SK-MEL-5 (cell line): ENCODE data around the gene HMGA1. TPM values are rescaled to one million over a fixed set of nuclear protein-coding genes. Genes with fewer than 3 reads are reported as not detected.

ENCODE experiments used
- DNase-seq: peaks from one replicate; pipeline ENCODE4 v3.0.0-alpha.2; 2016; ENCODE audit warnings: low read depth, low spot score
- in situ Hi-C: cut with HindIII; loops from 2 replicates; pipeline ENCODE4 v1.10.0; 2016; ENCODE audit warnings: low sequenced_read_pairs, high pct_unique_total_duplicates, low pct_unique_long_range_greater_than_20kb
- polyA plus RNA-seq, 2 experiments: library from polyadenylated mRNA; depleted of rRNA; stranded (reverse); fragments of >200 nt; gene quantifications; 2 replicates each; pipeline ENCODE4 v1.2.3, GENCODE V29; 2015
- total RNA-seq: library from RNA; depleted of rRNA; stranded (reverse); fragments of >200 nt; shearing (Covaris generic); gene quantifications from 2 replicates; pipeline ENCODE4 v1.2.3, GENCODE V29; 2014; rRNA removed

Gene HMGA1, protein sequence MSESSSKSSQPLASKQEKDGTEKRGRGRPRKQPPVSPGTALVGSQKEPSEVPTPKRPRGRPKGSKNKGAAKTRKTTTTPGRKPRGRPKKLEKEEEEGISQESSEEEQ
- 129 and 131 TPM in 2 replicates for total RNA-seq
- 247 and 259 TPM in 2 replicates for polyA plus RNA-seq (2015; cell fraction: cytosol; rRNA removed)
- 74.9 and 91.1 TPM in 2 replicates for polyA plus RNA-seq (2015; cell fraction: nucleus; rRNA removed)

DNA sequence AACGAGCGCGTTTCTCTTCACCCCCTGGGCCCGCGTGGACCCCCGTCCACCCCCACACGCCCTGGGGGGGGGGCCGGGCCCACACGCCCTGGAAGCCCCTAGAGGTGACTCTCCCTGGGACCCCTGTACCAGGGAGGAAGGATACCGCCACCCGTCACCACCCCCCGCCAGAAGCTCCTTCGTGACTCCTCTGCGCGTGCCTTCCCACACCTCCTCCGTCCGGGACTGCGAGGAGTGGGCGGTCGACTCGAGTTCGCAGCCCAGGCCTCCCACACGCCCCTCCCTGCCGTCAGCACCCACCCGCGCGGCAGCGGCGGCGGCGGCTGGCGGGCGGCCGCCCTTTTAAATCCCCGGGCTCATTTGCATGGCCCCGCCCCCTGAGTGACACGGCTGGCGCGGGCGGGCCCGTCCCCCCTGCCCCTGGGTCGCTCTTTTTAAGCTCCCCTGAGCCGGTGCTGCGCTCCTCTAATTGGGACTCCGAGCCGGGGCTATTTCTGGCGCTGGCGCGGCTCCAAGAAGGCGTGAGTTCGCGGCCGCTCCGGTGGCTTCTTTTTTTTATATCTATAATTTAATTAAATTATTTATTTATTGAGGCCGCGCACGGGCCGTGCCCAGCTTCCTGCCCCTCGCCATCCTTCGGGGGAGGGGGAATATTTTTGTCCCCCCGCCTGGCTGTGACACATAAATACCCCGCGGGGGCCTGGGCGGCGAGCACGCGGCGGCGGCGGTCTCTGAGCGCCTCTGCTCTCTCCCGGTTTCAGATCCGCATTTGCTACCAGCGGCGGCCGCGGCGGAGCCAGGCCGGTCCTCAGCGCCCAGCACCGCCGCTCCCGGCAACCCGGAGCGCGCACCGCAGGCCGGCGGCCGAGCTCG is at the start of gene HMGA1:
TSS of gene HMGA1 (plus strand) at position 431 of the 873 bp plus-strand sequence. CDS start 3,908 bp downstream, outside the sequence.
- peak; percentile 77 for DNase-seq
- in situ Hi-C loops: no loop called here

DNA sequence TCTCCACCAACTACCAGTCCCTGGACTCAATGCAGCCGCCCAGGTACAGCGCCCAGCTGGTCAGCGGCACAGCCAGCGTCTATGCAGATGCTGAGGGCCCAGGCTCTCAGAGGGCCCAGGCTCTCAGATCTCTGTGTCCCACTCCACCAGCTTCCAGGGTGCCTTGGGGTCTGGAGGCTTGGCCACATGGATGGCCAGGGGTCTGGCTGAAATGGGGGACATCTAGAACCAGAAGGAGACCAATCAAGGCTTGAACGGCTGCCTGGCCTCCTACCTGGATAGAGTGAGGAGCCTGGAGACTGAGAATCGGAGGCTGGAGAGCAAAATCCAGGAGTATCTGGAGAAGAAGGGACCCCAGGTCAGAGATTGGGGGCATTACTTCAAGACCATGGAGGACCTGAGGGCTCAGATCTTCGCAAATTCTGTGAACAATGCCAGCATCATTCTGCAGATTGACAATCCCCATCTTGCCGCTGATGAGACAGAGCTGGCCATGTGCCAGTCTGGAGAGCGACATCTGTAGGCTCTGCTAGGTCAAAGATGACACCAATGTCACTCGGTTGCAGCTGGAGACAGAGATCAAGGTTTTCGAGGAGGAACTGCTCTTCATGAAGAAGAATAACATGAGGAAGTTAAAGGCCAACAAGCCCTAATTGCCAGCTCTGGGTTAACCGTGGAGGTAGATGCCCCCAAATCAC is 46.7 kb upstream of the HMGA1 start:
- in situ Hi-C loops: no loop called here
- DNase-seq: no peak

GRCh38 chr6:34190504-34191122 is 46.1 kb upstream of the HMGA1 start:
- in situ Hi-C loops: no loop called here
- DNase-seq: peak; percentile 36

DNA sequence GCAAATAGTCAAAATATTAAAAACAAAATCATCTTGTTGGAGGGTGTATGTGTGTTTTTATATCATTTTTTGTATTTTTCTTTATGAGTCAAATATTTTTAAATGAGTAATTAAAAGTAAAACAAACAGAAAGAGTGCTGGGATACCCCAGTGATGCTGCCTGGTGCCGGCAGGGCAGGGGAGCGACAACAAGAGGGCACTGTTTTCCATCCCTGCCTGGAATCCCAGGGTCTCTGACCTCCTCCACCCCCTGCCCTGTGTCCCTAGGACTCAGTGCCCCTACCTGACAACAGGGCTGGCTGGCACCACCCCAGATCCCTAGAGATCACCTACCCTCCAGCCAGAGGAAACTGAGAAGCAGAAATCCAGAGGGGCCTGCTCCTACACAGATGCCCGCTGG is 41.9 kb upstream of the HMGA1 start:
- DNase-seq: no peak
- in situ Hi-C loops: no loop called here

DNA sequence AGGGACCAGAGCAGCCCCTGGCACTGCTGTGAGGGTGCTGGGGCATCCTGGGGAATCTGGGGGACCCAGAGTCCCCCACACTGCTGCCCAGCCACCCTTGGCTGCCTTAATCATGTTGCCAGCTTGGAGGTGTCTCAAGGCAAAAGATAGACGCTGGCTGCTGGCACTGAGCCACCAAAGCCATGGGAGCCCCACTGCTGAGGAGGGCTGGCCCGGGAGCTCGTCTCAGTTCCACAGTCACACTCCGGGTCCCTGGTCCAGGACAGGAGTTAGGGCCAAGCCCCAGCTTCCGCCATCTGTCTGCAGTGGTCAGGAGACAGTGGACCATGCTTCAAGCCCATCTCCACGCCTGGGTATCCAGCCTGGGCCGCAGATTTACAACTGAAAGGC is 41.0 kb upstream of the HMGA1 start:
- DNase-seq: no peak
- in situ Hi-C loops: no loop called here

DNA sequence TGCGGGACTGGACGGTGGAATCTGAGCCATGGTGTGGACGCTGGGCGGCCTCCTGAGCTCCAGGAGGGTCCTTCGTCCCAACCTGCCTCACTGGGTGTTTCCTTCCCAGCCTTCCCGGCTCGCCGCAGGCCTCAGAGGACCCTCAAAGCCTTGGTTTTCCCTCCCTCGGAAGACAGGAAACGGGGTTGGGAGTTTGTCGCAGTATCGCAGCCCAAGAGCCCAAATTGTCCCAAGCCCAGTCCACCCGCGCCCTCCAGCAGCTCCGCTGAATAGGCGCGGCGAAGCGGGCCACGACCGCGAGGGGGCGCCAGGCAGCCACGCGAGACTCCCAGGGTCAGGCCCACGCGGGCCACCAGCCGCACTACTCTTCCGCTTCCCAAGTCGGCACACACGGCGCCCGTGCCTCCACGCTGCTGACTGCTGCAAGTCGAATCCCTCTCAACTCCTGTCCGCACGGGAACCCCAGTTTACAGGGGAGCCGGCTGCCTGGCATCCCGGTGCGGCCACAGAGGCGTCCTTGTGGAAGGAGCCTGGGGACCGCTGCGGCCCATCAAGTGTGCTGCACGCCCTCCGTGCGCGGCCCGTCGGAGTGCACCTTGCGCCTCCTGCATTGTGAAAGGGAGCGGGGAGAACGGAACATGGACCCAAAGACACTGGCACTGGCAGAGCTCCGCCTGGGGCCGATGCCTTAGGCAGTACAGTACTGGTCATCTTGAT is 40.4 kb upstream of the HMGA1 start:
- DNase-seq: peak; percentile 68
- in situ Hi-C loops: no loop called here

- in situ Hi-C loops: no loop called here
- no peak for DNase-seq
These were observed 39.9 kb upstream of the HMGA1 start for GRCh38 chr6:34196833-34197195.

- in situ Hi-C loops: no loop called here
- peak; percentile 46 for DNase-seq
These were observed 36.2 kb upstream of the HMGA1 start for GRCh38 chr6:34200340-34200971.

- in situ Hi-C loops: no loop called here
- no peak for DNase-seq
These were observed 35.1 kb upstream of the HMGA1 start for GRCh38 chr6:34201455-34202107.

GRCh38 chr6:34202329-34203201 is 34.1 kb upstream of the HMGA1 start:
- in situ Hi-C loops: no loop called here
- DNase-seq: peak; percentile 43

DNA sequence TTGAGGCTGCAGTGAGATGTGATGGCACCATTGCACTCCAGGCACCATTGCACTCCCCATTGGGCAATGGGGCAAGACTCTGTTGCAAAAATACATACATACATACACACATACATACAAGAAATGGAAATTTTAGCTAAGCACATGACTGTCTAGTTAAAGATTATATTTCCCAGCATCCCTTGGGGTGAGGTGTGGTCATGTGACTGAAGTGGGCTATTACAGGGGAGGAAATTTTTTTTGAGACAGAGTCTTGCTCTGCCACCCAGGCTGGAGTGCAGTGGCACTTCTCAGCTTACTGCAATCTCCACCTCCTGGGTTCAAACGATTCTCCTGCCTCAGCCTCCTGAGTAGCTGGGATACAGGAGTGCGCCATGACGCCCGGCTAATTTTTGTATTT is 32.0 kb upstream of the HMGA1 start:
- in situ Hi-C loops: no loop called here
- no peak for DNase-seq

- DNase-seq: no peak
- in situ Hi-C loops: no loop called here
These were observed 31.2 kb upstream of the HMGA1 start for GRCh38 chr6:34205466-34205865.

- DNase-seq: no peak
- in situ Hi-C loops: no loop called here
These were observed 30.8 kb upstream of the HMGA1 start for GRCh38 chr6:34205916-34206315.

DNA sequence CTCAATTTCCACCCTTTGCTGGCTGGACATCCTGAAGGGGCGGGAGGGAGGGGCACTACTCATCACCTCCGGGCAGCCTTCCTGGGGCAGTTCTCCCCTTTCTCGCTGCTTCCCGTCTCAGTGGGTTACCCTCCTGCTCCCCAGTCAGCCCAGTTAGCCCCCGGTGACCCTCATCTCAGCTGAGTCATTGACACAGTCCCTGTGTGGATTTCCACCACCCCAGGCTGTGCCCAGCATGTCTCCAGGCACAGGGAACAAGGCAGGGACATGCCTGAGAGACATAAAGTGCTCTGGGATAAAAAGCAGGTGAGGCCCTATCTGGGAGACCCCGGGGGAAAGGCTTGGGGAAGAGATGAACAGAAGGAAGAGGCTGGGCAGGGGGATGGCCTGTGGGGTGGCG is 29.9 kb upstream of the HMGA1 start:
- in situ Hi-C loops: no loop called here
- DNase-seq: no peak

- in situ Hi-C loops: no loop called here
- no peak for DNase-seq
These were observed 28.8 kb upstream of the HMGA1 start for GRCh38 chr6:34207695-34208443.
